Mucosa of descending colon (tissue), 3 donors: Measurements from ENCODE around the gene GATC. TPM values are rescaled to one million over a fixed set of nuclear protein-coding genes. Genes with fewer than 3 reads are reported as not detected.

ENCODE experiments used
- ATAC-seq: fragments of 200-7000 bp; cut with Tn5 transposase; one replicate; pipeline ENCODE4 v1.9.1; 2020; ENCODE audit warnings: mild to moderate bottlenecking, moderate library complexity
- DNase-seq, 3 donors: peaks; one replicate each; pipeline ENCODE4 v3.0.0-alpha.2; 2020
- H3K36me3 ChIP-seq: fragments of 200-600 bp; one replicate; pipeline ENCODE4 v1.8.0; 2021; ENCODE audit warnings: low read depth, mild to moderate bottlenecking
- H3K4me1 ChIP-seq: fragments of 200-600 bp; one replicate; pipeline ENCODE4 v1.8.0; 2021; ENCODE audit warnings: low read depth, mild to moderate bottlenecking
- H3K4me3 ChIP-seq: fragments of 200-600 bp; one replicate; pipeline ENCODE4 v1.8.0; 2021; ENCODE audit warnings: mild to moderate bottlenecking
- H3K9me3 ChIP-seq: fragments of 200-600 bp; one replicate; pipeline ENCODE4 v1.8.0; 2021; ENCODE audit warnings: mild to moderate bottlenecking
- intact Hi-C, 2 donors: fragments of 100-400 bp; cut with DNase I in 1 of 2; cut with micrococcal nuclease in 1 of 2; formaldehyde crosslinking; loops; one replicate each; pipeline versions ENCODE4 v1.11.0 to v1.11.1; 2022; cut with DNase I, micrococcal nuclease
- total RNA-seq, 3 donors: library from RNA; stranded (reverse); fragmentation: NEBNext Ultra II Directional in 2 of 3; extraction: Animal tissue kit (Norgen Biotek cat#: 25700) in 2 of 3; gene quantifications; one replicate each; pipeline versions ENCODE4 v1.2.1 to v1.2.4, GENCODE V29; 2021 to 2023
- TF ChIP-seq, protein P1 (sequence below): fragments of 200-600 bp; IDR thresholded peaks from one replicate; pipeline ENCODE4 v1.8.0; 2022; ENCODE audit warnings: antibody characterized with exemption, mild to moderate bottlenecking
- donor health status: DM: no; HTN: no; CAD: no; lungs with moderate emphysema.
- donor health status: DM: no; HTN: no; CAD: no.
- donor health status: DM: no; HTN: yes; CAD: no.

Gene GATC
- total RNA-seq, 3 donors from 2014 or later: 20.6 to 29.5 (median 26.8) TPM

DNA sequence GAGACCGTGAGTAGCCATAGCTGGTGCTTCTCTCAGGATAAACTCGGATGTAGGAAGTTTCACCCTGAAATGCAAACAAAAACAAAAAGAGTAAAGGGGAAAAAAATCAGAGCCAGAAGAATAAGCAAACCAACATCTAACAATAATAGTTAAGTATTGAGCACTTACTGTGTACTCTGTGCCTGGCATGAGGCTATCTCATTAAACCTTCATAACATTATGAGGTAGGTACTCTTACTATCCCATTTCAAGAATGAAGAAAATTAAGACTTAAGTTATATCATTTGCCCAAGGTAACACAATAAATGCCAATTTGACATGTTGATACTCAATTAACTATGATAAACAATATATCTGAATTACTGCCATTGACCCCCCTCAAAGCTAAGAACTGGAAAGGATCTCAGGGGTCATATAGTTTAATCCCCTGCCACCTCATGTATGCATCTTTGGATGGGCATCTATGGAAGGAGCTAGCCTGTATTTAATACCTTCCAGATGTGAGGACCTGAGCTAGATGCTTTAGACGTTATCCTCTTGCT lies 15.9 kb downstream of the GATC start:
- DNase-seq (no peak), ATAC-seq (no peak)
- H3K9me3 ChIP-seq: no peaks in the 10 kb centered on the region
- H3K36me3 ChIP-seq: peaks cover 16% of the 10 kb centered on the region
- no peak overlapping the region for H3K4me3 ChIP-seq
- intact Hi-C loops: no loop called here
- TF ChIP-seq, protein P1, sequence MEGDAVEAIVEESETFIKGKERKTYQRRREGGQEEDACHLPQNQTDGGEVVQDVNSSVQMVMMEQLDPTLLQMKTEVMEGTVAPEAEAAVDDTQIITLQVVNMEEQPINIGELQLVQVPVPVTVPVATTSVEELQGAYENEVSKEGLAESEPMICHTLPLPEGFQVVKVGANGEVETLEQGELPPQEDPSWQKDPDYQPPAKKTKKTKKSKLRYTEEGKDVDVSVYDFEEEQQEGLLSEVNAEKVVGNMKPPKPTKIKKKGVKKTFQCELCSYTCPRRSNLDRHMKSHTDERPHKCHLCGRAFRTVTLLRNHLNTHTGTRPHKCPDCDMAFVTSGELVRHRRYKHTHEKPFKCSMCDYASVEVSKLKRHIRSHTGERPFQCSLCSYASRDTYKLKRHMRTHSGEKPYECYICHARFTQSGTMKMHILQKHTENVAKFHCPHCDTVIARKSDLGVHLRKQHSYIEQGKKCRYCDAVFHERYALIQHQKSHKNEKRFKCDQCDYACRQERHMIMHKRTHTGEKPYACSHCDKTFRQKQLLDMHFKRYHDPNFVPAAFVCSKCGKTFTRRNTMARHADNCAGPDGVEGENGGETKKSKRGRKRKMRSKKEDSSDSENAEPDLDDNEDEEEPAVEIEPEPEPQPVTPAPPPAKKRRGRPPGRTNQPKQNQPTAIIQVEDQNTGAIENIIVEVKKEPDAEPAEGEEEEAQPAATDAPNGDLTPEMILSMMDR: no peak
- peaks cover 7% of the 10 kb centered on the region for H3K4me1 ChIP-seq

DNA sequence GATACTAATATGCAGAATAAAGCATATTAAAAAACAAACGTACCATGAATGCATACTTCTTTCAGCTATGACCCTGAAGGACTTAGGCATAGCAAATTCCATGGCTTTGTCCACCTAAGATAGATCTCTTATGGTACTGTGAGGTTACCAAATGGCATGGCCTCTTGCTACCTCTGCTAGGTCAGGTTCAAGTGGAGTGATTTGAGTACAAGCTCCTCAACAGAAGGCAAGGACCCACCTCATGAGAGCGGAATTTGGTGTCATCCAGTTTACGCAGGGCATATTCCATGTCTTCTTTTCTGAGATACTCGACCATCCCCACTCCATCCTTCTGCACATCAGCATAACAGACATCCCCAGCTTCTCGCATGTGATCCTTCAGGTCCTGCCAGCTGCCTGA lies 17.5 kb downstream of the GATC start:
- TF ChIP-seq, protein P1: no peak
- ATAC-seq (no peak), DNase-seq (no peak)
- Histone ChIP-seq H3K4me3 (no peak overlapping the region), H3K9me3 (no peaks in the 10 kb centered on the region), H3K4me1 (peaks cover 10% of the 10 kb centered on the region), H3K36me3 (peaks cover 16% of the 10 kb centered on the region)
- intact Hi-C loops: no loop called here

DNA sequence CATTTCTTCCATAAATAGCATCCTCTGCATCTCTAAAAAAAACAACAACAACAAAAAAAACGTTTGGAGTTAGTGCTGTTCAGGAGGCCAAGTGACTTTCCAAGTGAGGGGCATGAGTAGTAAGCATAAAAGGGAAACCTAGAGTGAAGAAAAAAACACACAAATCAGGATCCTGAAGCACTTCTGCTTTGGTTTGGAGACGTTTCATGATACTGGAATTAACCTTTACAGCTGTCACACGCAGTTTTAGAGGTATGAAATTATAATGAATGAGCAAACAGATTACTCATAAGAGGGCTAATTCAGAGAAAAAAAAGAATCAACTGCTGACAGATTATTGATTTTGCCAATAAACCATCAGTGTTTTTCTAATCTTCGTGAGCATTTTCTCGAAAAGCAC lies 19.5 kb downstream of the GATC start:
- Histone ChIP-seq H3K4me3 (no peak overlapping the region), H3K36me3 (peaks cover 7% of the 10 kb centered on the region), H3K4me1 (peaks cover 10% of the 10 kb centered on the region), H3K9me3 (no peaks in the 10 kb centered on the region)
- ATAC-seq (no peak), DNase-seq (no peak)
- TF ChIP-seq, protein P1: no peak
- intact Hi-C loops: no loop called here

DNA sequence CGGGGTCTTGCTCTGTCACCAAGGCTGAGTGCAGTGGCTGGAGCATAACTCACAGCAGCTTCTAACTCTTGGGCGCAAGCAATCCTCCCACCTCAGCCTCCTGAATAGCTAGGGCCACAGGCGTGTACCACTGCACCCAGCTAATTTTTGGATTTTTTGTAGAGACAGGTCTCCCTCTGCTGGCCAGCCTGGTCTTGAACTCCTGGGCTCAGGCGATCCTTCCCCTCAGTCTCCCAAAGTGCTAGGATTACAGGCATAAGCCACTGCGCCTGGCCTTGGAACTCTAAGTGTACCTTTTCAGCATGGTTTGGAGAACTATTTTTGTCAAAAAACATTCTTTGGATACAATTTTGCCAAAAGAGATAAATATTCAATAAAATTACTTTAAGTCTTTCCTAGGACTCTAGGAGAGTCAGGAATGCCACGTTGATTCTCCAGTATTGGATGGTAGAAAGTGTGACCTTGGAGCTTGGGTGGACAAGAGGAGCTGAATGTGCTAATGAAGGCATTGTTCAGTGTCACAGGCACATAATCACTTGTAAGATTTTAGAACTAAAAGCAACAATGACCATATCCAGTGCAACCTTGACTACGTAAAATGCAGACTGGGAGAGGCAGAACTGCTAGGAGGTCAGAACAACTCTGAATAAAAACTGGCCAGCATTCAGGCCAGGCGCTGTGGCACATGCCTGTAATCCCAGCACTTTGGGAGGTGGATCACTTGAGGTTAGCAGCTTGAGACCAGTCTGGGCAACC lies 20.5 kb downstream of the GATC start:
- DNase-seq: peak in 2 of 3 donors; percentile 45 to 47
- H3K36me3 ChIP-seq: peaks cover 7% of the 10 kb centered on the region
- no peaks in the 10 kb centered on the region for H3K9me3 ChIP-seq
- TF ChIP-seq, protein P1: peak; percentile 27
- H3K4me3 ChIP-seq: no peak overlapping the region
- H3K4me1 ChIP-seq: peaks cover 10% of the 10 kb centered on the region
- no peak for ATAC-seq
- intact Hi-C loops: no loop called here

DNA sequence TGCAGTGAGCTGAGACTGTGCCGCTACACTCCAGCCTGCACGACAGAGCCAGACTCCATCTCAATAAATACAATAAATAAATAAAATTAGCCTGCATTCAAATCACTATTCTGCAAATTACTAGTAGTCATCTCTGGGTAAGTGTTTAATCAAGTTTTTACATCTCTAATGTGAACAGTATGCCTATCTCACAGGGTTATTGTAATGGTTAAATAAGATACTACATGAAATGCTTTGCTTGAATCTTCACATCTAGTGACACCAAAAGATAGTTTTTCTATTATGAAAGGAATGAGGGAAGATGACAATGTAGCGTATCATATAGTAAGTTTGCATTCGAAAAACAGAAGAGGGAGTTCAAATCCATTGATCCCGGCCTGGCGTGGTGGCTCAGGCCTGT lies 21.2 kb downstream of the GATC start:
- no peak for ATAC-seq
- no peak for DNase-seq
- no peak overlapping the region for H3K4me3 ChIP-seq
- TF ChIP-seq, protein P1: no peak
- intact Hi-C loops: no loop called here
- peaks cover 7% of the 10 kb centered on the region for H3K36me3 ChIP-seq
- no peaks in the 10 kb centered on the region for H3K9me3 ChIP-seq
- peaks cover 10% of the 10 kb centered on the region for H3K4me1 ChIP-seq
